Activated naive CD8-positive, alpha-beta T cell treated with anti-CD3 and anti-CD28 coated beads, Interleukin-2, amount 50 U/mL, for 24 hours (primary cell): Measurements from ENCODE around the gene STPG1.
"Not testable (repeated sequence)": the region's sequence is repeated elsewhere in the genome, so short reads cannot be mapped to it uniquely, and the experiment has no call there.

Source experiments
- ATAC-seq: fragments of 150-1000 bp; cut with Tn5 transposase; one replicate; pipeline ENCODE4 v1.10.0; 2021
- DNase-seq: peaks from one replicate; pipeline ENCODE4 v3.0.0; 2021
- H3K27ac Mint-ChIP-seq: one replicate; pipeline ENCODE4 v1.8.0; 2021; ENCODE audit warnings: mild to moderate bottlenecking, mixed read lengths
- H3K27me3 Mint-ChIP-seq: one replicate; pipeline ENCODE4 v1.8.0; 2021; ENCODE audit warnings: mixed read lengths
- H3K36me3 Mint-ChIP-seq: one replicate; pipeline ENCODE4 v1.8.0; 2021; ENCODE audit warnings: low read depth, mixed read lengths
- H3K4me1 Mint-ChIP-seq: one replicate; pipeline ENCODE4 v1.8.0; 2021; ENCODE audit warnings: mixed read lengths
- H3K4me3 Mint-ChIP-seq: one replicate; pipeline ENCODE4 v1.8.0; 2021; ENCODE audit warnings: mild to moderate bottlenecking, moderate library complexity, mixed read lengths
- H3K9me3 Mint-ChIP-seq: one replicate; pipeline ENCODE4 v1.8.0; 2021; ENCODE audit warnings: mixed read lengths

The STPG1 gene, protein sequence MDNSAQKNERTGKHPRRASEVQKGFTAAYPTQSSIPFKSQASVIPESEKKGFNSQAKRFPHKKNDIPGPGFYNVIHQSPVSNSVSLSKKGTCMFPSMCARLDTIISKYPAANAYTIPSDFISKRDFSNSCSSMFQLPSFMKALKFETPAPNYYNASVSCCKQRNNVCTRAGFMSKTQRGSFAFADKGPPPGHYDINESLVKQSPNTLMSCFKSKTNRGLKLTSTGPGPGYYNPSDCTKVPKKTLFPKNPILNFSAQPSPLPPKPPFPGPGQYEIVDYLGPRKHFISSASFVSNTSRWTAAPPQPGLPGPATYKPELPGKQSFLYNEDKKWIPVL

DNA sequence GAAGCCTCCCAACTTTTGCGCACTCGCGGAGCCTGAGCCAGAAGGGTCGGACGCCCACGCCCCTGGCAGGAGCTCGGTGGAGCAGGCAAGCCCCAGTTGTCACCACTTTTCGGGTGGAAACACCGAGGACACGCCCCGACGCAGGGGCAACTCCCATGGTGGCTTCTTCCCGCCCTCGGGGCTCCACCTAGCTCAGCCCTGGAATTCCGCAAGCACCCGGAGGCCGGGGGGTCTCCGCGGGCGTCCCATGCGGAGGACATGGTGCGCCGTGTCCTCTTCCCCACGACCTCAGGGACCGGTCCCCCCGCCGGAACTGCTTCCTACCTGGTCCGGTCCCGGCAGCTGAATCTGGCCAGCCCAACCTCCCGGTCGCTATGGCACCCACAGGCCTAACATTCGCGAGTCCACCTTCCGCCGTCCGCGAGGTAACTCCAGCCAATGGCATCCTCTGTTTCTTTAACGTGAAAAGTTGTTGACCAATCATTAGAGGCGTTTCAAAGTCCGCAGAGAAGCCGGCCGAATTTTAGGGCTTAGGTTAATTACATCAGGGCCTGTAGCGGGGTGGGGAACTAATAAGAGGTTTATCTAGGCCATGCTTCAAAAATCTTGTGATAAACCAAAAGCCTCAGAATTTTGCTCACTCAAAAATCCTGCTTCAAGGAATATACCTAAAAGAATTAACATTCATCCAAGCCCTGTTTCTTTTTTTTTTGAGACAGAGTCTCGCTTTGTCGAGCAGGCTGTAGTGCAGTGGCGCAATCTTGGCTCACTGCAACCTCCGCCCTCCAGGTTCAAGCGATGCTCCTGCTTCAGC is at the start of gene STPG1:
TSS of gene STPG1 (minus strand) at position 433 of the 814 bp plus-strand sequence. CDS start 12,394 bp downstream, outside the sequence.
- no peaks in the 10 kb centered on the region for H3K36me3 Mint-ChIP-seq
- no peaks in the 10 kb centered on the region for H3K9me3 Mint-ChIP-seq
- no peaks in the 10 kb centered on the region for H3K27me3 Mint-ChIP-seq
- ATAC-seq (peak; percentile 47), DNase-seq (peak; percentile 81)
- H3K4me3 Mint-ChIP-seq, result peak within 1 kb of the TSS; percentile 84
- peak within 1 kb of the TSS; percentile 79 for H3K27ac Mint-ChIP-seq
- peaks cover 47% of the 10 kb centered on the region for H3K4me1 Mint-ChIP-seq

DNA sequence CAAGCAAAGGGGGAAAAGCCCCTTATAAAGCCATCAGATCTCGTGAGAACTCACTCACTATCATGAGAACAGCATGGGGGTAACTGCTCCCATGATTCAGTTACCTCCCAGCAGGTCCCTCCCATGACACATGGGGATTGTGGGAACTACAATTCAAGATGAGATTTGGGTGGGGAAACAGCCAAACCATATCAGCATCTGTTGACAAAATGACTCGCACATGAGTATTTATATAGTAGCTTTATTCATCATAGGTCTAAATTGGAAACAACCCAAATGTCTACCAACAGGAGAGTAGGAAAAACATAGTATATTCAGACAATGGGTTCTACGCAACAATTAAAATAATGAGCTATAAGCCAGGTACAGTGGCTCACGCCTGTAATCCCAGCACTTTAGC is 48.5 kb upstream of the STPG1 start:
- Mint-ChIP-seq H3K36me3 (peaks cover 52% of the 10 kb centered on the region), H3K4me1 (peaks cover 20% of the 10 kb centered on the region)
- DNase-seq, H3K4me3 Mint-ChIP-seq, H3K9me3 Mint-ChIP-seq, H3K27ac Mint-ChIP-seq, H3K27me3 Mint-ChIP-seq, ATAC-seq: not testable (repeated sequence)

DNA sequence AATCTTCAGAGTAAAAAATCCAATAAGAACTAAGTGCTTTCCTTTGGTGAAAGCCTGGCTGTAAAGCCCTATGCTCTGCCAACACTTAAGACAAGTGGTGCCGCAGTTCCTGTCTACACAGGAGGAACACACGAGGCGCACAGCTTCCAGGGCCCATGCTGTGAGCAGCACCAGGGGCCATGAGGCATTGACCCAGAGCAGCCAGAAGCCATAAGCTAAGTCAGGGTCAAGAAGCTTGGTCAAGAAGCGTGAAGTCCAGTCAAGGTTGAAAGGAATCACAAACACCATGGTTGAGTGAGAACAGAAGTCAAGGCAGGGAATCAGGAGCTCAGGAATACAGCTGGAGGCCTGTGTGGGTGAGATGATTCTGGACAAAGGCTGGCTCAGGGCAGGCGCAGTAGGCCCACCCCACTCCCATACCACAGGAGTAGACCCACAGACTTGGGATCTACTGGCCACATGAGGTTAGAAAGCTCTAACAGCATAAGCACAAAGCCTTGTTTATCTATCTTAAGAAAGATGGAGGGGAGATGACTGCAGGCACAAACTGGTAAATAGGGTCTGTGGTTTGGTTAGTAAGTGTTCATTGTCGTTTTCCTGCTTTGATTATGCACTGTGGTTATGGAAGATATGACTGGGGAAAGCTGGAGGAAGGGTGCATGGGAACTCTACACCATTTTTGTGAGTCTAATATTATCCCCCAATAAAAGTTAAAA is 46.1 kb upstream of the STPG1 start:
- DNase-seq (no peak), ATAC-seq (no peak)
- Mint-ChIP-seq H3K9me3 (peaks cover 6% of the 10 kb centered on the region), H3K27ac (peak overlapping the region; percentile 2), H3K4me3 (no peak overlapping the region), H3K27me3 (no peaks in the 10 kb centered on the region), H3K4me1 (peaks cover 20% of the 10 kb centered on the region), H3K36me3 (peaks cover 45% of the 10 kb centered on the region)

DNA sequence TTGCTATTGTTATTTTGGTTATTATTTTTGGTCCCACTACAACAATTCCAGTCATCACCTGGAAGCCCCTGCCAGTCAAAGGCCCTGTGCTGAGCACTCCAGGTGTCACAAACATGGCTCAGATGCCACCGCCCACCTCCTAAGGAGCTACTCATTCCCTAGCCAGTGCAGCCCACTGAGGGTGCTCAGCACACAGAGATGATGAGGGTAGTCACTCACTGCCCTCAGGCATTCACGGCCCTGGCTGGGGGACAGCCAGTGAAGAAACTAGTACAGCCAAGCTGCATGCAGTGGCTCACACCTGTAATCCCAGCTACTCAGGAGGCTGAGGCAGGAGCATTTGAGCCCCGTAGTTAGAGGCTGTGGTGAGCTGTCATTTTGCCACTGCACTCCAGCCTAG is 44.3 kb upstream of the STPG1 start:
- ATAC-seq, result no peak
- peaks cover 48% of the 10 kb centered on the region for H3K36me3 Mint-ChIP-seq
- peaks cover 6% of the 10 kb centered on the region for H3K9me3 Mint-ChIP-seq
- H3K4me3 Mint-ChIP-seq, result no peak overlapping the region
- H3K27ac Mint-ChIP-seq, result no peak overlapping the region
- H3K27me3 Mint-ChIP-seq, result no peaks in the 10 kb centered on the region
- DNase-seq, result no peak
- H3K4me1 Mint-ChIP-seq, result peaks cover 8% of the 10 kb centered on the region

DNA sequence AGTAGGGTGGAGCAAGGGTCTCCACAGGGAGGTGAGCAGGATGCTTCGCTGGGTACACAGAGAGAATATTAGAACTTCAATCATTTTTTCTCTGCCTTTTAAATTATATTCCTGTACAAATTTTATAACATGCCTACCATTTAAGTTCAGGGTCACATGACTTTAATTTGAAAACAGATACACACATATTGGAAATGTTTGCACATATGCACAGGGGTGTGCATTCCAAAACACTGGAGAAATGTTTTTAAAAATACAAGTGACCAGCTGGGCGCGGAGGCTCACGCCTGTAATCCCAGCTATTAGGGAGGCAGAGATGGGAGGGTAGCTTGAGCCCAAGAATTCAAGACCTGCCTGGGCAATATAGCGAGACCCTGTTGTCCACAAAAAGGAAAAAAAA is 41.7 kb upstream of the STPG1 start:
- DNase-seq (no peak), ATAC-seq (no peak)
- peaks cover 6% of the 10 kb centered on the region for H3K4me1 Mint-ChIP-seq
- no peaks in the 10 kb centered on the region for H3K27me3 Mint-ChIP-seq
- peaks cover 36% of the 10 kb centered on the region for H3K36me3 Mint-ChIP-seq
- H3K4me3 Mint-ChIP-seq, result no peak overlapping the region
- no peaks in the 10 kb centered on the region for H3K9me3 Mint-ChIP-seq
- H3K27ac Mint-ChIP-seq, result no peak overlapping the region

DNA sequence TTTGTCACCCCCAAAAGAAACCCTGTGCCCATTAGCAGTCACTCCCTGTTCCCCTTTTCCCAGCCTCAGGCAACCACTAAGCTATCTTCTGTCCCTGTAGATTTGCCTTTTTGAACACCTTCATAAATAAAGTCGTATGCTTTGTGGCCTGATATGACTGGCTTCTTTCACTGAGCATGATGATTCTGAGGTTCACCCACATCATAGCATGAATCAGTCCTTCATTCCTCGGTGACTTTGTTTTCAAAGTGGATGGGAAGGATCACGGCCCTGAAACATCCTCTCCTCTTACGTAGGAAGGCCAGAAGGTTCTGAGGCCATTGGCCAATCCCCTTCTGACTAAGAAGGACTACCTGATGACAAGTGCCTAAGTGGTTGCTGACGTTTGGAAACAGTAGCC is 41.1 kb upstream of the STPG1 start:
- H3K4me1 Mint-ChIP-seq, result peaks cover 2% of the 10 kb centered on the region
- no peaks in the 10 kb centered on the region for H3K9me3 Mint-ChIP-seq
- H3K4me3 Mint-ChIP-seq, result no peak overlapping the region
- H3K27ac Mint-ChIP-seq, result no peak overlapping the region
- peaks cover 32% of the 10 kb centered on the region for H3K36me3 Mint-ChIP-seq
- no peaks in the 10 kb centered on the region for H3K27me3 Mint-ChIP-seq
- DNase-seq (no peak), ATAC-seq (no peak)

DNA sequence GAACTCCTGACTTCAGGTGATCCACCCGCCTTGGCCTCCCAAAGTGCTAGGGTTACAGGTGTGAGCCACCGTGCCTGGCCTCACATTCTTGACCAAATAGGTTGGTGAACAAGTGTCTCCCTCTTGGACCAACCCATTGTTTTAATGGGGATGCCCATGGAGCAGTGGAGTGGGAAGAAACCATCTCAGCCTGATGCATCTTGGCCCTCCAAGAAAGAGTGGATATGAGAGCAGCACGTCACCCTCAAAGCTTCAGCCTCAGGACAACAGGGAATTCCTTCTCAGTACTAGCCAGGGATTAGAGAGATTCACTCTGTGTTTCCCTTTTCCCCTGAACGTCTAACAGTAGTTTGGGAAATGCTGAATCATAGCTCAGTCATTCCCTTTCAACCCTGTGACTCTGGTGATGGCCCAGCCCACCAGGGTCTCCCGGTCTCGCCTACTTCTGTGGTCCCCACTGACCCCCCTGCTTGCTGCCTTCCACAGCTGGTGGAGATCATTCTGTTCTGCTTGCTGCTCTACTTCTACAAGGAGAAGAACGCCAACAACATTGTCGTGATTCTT is 39.4 kb upstream of the STPG1 start:
- Mint-ChIP-seq H3K36me3 (peaks cover 33% of the 10 kb centered on the region), H3K9me3 (no peaks in the 10 kb centered on the region), H3K4me3 (no peak overlapping the region), H3K27ac (no peak overlapping the region), H3K4me1 (no peaks in the 10 kb centered on the region), H3K27me3 (no peaks in the 10 kb centered on the region)
- ATAC-seq, result no peak
- no peak for DNase-seq

DNA sequence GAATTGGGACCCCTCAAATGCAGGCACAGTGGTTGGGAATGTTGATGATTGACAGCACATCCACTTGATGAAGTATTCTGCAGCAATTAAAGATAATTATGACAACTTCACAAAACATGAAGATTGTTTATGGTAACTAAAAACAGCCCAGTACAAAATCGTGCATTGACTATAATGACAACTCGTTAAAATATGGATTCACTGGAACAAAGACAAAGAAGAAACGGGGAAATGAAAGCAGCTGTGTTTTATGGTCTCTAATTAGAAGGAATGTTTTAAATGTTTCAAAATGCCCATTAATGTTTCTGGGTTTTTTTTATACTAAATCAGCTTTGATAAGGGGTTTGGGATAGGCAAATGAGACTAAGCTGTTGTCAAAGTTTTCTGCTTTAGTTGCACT is 38.2 kb upstream of the STPG1 start:
- Mint-ChIP-seq H3K4me1 (no peaks in the 10 kb centered on the region), H3K9me3 (no peaks in the 10 kb centered on the region), H3K36me3 (peaks cover 32% of the 10 kb centered on the region), H3K27me3 (no peaks in the 10 kb centered on the region), H3K27ac (no peak overlapping the region), H3K4me3 (no peak overlapping the region)
- DNase-seq (no peak), ATAC-seq (no peak)

DNA sequence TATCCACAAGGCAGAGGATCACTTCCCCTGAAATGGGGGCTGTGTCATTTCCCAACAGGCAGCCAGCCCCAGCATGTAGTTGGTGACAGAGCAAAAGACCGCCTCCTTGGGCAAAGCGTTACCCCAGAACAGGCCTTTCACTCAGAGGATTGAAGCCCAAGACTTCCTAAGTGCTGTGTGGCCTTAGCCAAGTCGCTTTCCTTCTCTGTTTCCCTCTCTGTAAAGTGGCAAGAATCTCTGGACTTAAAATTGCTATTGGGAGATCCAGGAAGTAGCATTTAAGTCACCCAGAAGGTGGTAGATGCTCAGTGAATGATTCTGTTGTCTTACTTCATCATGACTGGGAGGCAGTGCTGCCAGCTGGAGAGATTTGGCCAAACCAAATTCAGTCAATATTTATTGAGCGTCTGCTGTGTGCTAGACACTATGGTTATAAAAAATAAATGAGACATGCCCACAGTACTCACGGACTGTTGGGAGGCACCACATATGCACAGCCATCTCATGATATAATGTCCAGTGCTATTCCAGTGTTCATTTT is 37.3 kb upstream of the STPG1 start:
- Mint-ChIP-seq H3K36me3 (peaks cover 37% of the 10 kb centered on the region), H3K4me1 (no peaks in the 10 kb centered on the region), H3K27ac (no peak overlapping the region), H3K27me3 (no peaks in the 10 kb centered on the region), H3K9me3 (no peaks in the 10 kb centered on the region), H3K4me3 (no peak overlapping the region)
- DNase-seq (no peak), ATAC-seq (no peak)

DNA sequence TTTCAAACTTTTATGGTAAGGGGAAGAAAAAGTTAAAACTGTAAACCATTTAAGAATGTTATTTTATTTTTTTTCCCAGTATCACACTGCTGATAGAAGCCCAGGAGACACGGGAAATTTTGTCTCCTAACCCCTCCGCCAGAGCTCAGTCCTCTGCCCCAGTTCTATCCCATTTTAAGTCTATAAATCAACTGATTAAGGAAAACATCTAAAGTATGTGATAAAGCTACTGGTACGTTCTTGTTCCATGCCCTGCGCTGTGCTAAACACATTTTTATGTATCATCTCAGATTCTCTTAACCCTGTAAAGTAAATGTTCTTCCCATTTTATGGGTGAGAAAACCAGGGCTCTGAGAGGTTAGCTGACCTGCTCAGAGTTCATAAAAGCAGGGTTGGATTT is 36.7 kb upstream of the STPG1 start:
- ATAC-seq (no peak), DNase-seq (no peak)
- Mint-ChIP-seq H3K27me3 (no peaks in the 10 kb centered on the region), H3K4me1 (no peaks in the 10 kb centered on the region), H3K27ac (no peak overlapping the region), H3K9me3 (no peaks in the 10 kb centered on the region), H3K4me3 (no peak overlapping the region), H3K36me3 (peaks cover 40% of the 10 kb centered on the region)

DNA sequence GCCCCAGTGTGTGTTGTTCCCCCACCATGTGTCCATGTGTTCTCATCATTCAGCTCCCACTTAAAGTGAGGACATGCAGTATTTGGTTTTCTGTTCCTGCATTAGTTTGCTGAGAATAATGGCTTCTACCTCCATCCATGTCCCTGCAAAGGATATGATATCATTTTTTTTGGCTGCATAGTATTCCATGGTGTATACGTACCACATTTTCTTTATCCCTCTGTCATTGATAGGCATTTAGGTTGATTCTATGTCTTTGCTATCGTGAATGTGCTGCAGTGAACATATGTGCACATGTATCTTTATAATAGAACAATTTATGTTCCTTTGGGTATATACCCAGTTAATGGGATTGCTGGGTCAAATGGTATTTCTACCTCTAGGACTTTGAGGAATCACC is 32.9 kb upstream of the STPG1 start:
- H3K36me3 Mint-ChIP-seq, result peaks cover 32% of the 10 kb centered on the region
- not testable (repeated sequence) for H3K27me3 Mint-ChIP-seq, H3K27ac Mint-ChIP-seq, ATAC-seq, H3K4me1 Mint-ChIP-seq, H3K9me3 Mint-ChIP-seq, DNase-seq, H3K4me3 Mint-ChIP-seq

DNA sequence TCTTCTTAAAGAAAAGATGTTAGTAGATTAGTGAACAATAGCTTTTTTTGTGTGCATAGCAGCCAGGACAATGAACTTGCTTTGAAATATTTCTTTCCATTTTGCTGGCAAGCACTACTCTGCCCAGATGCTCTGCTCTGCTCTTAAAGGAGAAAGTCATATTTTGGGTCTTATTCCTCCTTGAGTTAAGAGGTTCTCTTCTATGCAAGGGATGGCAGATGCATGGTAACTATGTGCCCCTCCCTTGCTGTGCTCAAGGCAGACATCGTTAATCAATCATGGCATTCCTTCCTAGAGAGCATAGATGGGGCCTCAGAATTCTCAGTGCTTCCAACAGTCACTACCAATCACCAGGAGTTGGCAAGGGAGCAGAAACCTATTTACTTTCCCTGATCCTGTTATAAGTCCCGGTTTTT is 29.7 kb upstream of the STPG1 start:
- DNase-seq, result no peak
- H3K36me3 Mint-ChIP-seq, result peaks cover 20% of the 10 kb centered on the region
- no peaks in the 10 kb centered on the region for H3K9me3 Mint-ChIP-seq
- H3K27me3 Mint-ChIP-seq, result no peaks in the 10 kb centered on the region
- no peak overlapping the region for H3K4me3 Mint-ChIP-seq
- H3K4me1 Mint-ChIP-seq, result no peaks in the 10 kb centered on the region
- no peak for ATAC-seq
- no peak overlapping the region for H3K27ac Mint-ChIP-seq

DNA sequence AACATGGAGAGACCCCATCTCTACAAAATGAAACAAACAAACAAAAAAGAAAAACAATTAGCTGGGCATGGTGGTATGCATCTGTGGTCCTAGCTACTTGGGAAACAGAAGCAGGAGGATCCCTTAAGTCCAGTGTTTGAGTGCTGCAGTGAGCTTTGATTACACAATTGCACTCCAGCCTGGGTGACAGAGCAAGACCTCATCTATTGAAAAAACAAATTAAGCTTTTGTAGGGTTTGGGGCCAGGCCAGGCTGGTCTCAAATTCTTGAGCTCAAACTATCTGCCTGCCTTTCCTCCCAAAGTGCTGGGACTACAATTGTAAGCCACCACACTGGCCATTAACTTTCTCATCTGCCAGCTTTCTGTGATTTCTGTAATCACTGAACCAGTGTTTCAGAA is 29.2 kb upstream of the STPG1 start:
- Mint-ChIP-seq H3K27me3 (no peaks in the 10 kb centered on the region), H3K4me3 (no peak overlapping the region), H3K27ac (no peak overlapping the region), H3K36me3 (peaks cover 20% of the 10 kb centered on the region), H3K4me1 (peaks cover 1% of the 10 kb centered on the region), H3K9me3 (no peaks in the 10 kb centered on the region)
- ATAC-seq (no peak), DNase-seq (no peak)

DNA sequence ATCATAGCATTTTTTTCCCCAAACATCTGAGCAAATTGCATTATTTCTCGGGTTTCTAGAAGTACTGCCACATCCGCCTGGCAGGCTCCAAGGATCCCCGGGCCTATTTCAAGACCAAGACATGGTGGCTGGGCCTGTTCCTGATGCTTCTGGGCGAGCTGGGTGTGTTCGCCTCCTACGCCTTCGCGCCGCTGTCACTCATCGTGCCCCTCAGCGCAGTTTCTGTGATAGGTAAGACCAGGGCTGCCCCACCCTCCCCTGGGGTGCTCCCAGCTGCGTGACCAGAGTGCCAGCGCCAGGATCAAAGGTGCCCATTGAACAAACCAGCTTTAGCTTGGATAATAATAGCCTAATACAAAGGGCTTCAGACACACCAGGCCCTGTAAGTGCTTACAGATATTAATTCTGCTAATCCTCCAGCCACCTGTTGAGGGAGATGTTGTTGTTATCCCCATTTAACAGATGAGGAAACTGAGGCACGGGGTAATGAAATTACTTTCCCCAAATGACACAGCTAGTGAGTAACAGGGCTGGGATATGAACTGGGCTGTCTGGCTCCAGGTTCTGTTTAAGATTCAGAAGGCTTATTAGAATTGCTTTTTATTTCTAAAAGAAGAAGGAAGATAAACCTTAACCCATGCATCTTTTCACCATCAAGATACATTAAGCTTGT is 28.6 kb upstream of the STPG1 start:
- Mint-ChIP-seq H3K27ac (no peak overlapping the region), H3K27me3 (no peaks in the 10 kb centered on the region)
- ATAC-seq, result no peak

More for the DNA sequence above, 28.6 kb upstream of the STPG1 start:
- no peak for DNase-seq
- H3K36me3 Mint-ChIP-seq, result peaks cover 19% of the 10 kb centered on the region
- no peak overlapping the region for H3K4me3 Mint-ChIP-seq
- peaks cover 1% of the 10 kb centered on the region for H3K4me1 Mint-ChIP-seq
- H3K9me3 Mint-ChIP-seq, result no peaks in the 10 kb centered on the region
